Vagina (tissue), 2 donors: ENCODE data around the gene PCSK6. TPM values are rescaled to one million over a fixed set of nuclear protein-coding genes. Genes with fewer than 3 reads are reported as not detected.

Experiments used
- DNase-seq, 2 donors: peaks; one replicate each; pipeline ENCODE4 v3.0.0-alpha.2; 2017; ENCODE audit errors: extremely low spot score in 2 of 2
- H3K27ac ChIP-seq: fragments of 200-600 bp; sonication (generic); one replicate; pipeline ENCODE4 v1.5.1; 2019
- H3K27me3 ChIP-seq: fragments of 200-600 bp; sonication (generic); one replicate; pipeline ENCODE4 v1.5.1; 2019
- H3K36me3 ChIP-seq, 2 donors: fragments of 200-600 bp; sonication (generic); one replicate each; pipeline ENCODE4 v1.5.1; 2017 to 2019
- H3K4me1 ChIP-seq: fragments of 200-600 bp; sonication (generic); one replicate; pipeline ENCODE4 v1.5.1; 2019
- H3K4me3 ChIP-seq, 2 donors: fragments of 200-600 bp; sonication (generic); 1 replicate in 1 of 2; 2 replicates in 1 of 2; pipeline ENCODE4 v1.5.1; 2016 to 2019
- H3K9me3 ChIP-seq: fragments of 200-600 bp; sonication (generic); one replicate; pipeline ENCODE4 v1.5.1; 2019
- CTCF ChIP-seq, 3 experiments: fragments of 450-650 bp in 2 of 3; fragments of 200-600 bp in 1 of 3; sonication (generic) in 1 of 3; IDR thresholded peaks; one replicate each; pipeline ENCODE4 v1.5.1; 2017 to 2019; ENCODE audit warnings: antibody characterized with exemption in 3 of 3, mild to moderate bottlenecking in 2 of 3, moderate library complexity in 2 of 3
- POLR2A ChIP-seq, 2 donors: fragments of 450-650 bp; IDR thresholded peaks; one replicate each; pipeline ENCODE4 v1.6.1; 2017; ENCODE audit warnings: antibody characterized with exemption in 2 of 2, mild to moderate bottlenecking in 2 of 2, moderate library complexity in 2 of 2
- POLR2AphosphoS5 ChIP-seq, 2 donors: sonication (generic); formaldehyde crosslinking; IDR thresholded peaks; one replicate each; pipeline ENCODE4 v1.9.0; 2017; ENCODE audit warnings: antibody characterized with exemption in 2 of 2, mild to moderate bottlenecking in 2 of 2, low read depth in 1 of 2; ENCODE audit not compliant: insufficient read depth in 1 of 2
- intact Hi-C: fragments of 100-400 bp; cut with DNase I; formaldehyde crosslinking; loops from one replicate; pipeline ENCODE4 v1.15.1; 2023
- total RNA-seq: library from RNA; depleted of rRNA; stranded (reverse); fragments of >200 nt; gene quantifications from one replicate; pipeline ENCODE4 v1.2.3, GENCODE V29; 2016

PCSK6 gene
- total RNA-seq, 1 donor from 2014 or later: 7.4 TPM

- no peaks in the 10 kb centered on the region for H3K9me3 ChIP-seq
- no peak overlapping the region for H3K4me3 ChIP-seq
- DNase-seq: no peak
- TF ChIP-seq POLR2A (IDR thresholded peaks at IDR 0.05): no peak
- no peak for TF ChIP-seq POLR2AphosphoS5 (IDR thresholded peaks at IDR 0.05; ENCODE audit: insufficient read depth in 1 of 2, low read depth in 1 of 2)
- no peak for TF ChIP-seq CTCF (IDR thresholded peaks at IDR 0.05)
- no peaks in the 10 kb centered on the region for H3K27me3 ChIP-seq
- intact Hi-C loops: no loop called here
- H3K36me3 ChIP-seq: no peaks in the 10 kb centered on the region
- no peak overlapping the region for H3K27ac ChIP-seq
- H3K4me1 ChIP-seq: no peaks in the 10 kb centered on the region
Observed at GRCh38 chr15:101474983-101475382, 14.5 kb downstream of the PCSK6 start.

GRCh38 chr15:101474233-101474632 lies 15.3 kb downstream of the PCSK6 start:
- H3K27me3 ChIP-seq: no peaks in the 10 kb centered on the region
- TF ChIP-seq POLR2AphosphoS5 (IDR thresholded peaks at IDR 0.05; ENCODE audit: insufficient read depth in 1 of 2, low read depth in 1 of 2): no peak
- TF ChIP-seq CTCF (IDR thresholded peaks at IDR 0.05): no peak
- TF ChIP-seq POLR2A (IDR thresholded peaks at IDR 0.05): no peak
- H3K4me1 ChIP-seq: no peaks in the 10 kb centered on the region
- H3K36me3 ChIP-seq: no peaks in the 10 kb centered on the region
- no peaks in the 10 kb centered on the region for H3K9me3 ChIP-seq
- DNase-seq: no peak
- H3K4me3 ChIP-seq: no peak overlapping the region
- intact Hi-C loops: no loop called here
- no peak overlapping the region for H3K27ac ChIP-seq

GRCh38 chr15:101472033-101472432 lies 17.5 kb downstream of the PCSK6 start:
- no peak overlapping the region for H3K27ac ChIP-seq
- TF ChIP-seq POLR2AphosphoS5 (IDR thresholded peaks at IDR 0.05; ENCODE audit: insufficient read depth in 1 of 2, low read depth in 1 of 2) (no peak), CTCF (IDR thresholded peaks at IDR 0.05) (no peak), POLR2A (IDR thresholded peaks at IDR 0.05) (no peak)
- no peaks in the 10 kb centered on the region for H3K9me3 ChIP-seq
- intact Hi-C loops: no loop called here
- no peaks in the 10 kb centered on the region for H3K36me3 ChIP-seq
- H3K4me1 ChIP-seq: no peaks in the 10 kb centered on the region
- H3K27me3 ChIP-seq: no peaks in the 10 kb centered on the region
- no peak for DNase-seq
- no peak overlapping the region for H3K4me3 ChIP-seq

GRCh38 chr15:101470548-101471239 lies 18.8 kb downstream of the PCSK6 start:
- Histone ChIP-seq H3K9me3 (no peaks in the 10 kb centered on the region), H3K27me3 (no peaks in the 10 kb centered on the region), H3K36me3 (no peaks in the 10 kb centered on the region), H3K4me1 (no peaks in the 10 kb centered on the region), H3K27ac (no peak overlapping the region), H3K4me3 (no peak overlapping the region)
- TF ChIP-seq POLR2AphosphoS5 (IDR thresholded peaks at IDR 0.05; ENCODE audit: insufficient read depth in 1 of 2, low read depth in 1 of 2): no peak
- TF ChIP-seq CTCF (IDR thresholded peaks at IDR 0.05): no peak
- intact Hi-C loops: no loop called here
- DNase-seq: no peak

- Histone ChIP-seq H3K27ac (no peak overlapping the region), H3K4me3 (no peak overlapping the region), H3K9me3 (no peaks in the 10 kb centered on the region), H3K27me3 (no peaks in the 10 kb centered on the region), H3K4me1 (no peaks in the 10 kb centered on the region), H3K36me3 (no peaks in the 10 kb centered on the region)
- intact Hi-C loops: no loop called here
- no peak for TF ChIP-seq POLR2AphosphoS5 (IDR thresholded peaks at IDR 0.05; ENCODE audit: insufficient read depth in 1 of 2, low read depth in 1 of 2)
- TF ChIP-seq POLR2A (IDR thresholded peaks at IDR 0.05): no peak
- TF ChIP-seq CTCF (IDR thresholded peaks at IDR 0.05): no peak
- no peak for DNase-seq
Observed at GRCh38 chr15:101469520-101470288, 19.8 kb downstream of the PCSK6 start.
